HG03139 (cell line): ENCODE results near the gene CAMKK1.
A peak's percentile ranks its signal among the peaks of the same experiment; 100 is the strongest.

Experiments
- ATAC-seq: cut with Tn5 transposase; IDR thresholded peaks from one replicate; pipeline ENCODE4 v1.9.1; 2021; ENCODE audit not compliant: unreplicated experiment

CAMKK1 gene

DNA sequence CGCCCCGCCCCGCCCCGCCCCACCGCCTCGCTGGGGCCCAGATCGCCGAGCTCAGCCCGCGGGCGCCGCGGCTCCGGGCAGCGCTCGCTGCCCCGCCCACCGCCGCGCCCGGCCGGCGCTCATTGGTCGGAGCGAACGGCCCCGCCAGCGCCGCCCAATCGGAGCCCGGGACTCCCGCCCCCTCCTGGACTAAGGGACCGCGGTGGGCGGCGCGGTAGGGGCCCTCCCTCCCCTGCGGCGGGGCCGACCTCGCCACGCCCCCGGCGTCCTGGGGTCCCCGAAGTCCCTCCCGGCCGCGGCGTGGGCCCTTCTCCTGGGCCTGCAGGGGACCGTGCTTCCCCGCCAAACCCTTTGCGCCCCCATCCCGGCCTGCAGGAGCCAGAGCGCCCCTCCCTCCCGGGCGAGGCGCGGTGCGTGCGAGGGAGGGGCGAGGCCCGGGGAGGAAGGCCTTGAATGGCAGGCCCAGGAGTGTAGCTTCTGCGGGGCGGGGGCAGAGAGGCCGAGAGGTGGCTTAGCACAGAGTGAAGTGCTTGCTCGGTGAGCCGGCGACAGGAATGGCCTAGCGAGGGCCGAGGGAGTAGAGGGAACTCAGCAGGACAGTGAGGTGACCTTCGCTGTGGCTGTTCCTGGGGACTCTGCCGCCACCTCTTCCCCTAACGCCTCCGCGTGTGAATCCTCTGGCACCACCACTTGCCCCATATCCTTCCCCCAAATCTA, at the start of gene CAMKK1:
Gene CAMKK1 (minus strand): TSS at position 51 of the 717 bp plus-strand sequence. CDS start 7,366 bp downstream, outside the sequence.
- ATAC-seq = peak; percentile 71

DNA sequence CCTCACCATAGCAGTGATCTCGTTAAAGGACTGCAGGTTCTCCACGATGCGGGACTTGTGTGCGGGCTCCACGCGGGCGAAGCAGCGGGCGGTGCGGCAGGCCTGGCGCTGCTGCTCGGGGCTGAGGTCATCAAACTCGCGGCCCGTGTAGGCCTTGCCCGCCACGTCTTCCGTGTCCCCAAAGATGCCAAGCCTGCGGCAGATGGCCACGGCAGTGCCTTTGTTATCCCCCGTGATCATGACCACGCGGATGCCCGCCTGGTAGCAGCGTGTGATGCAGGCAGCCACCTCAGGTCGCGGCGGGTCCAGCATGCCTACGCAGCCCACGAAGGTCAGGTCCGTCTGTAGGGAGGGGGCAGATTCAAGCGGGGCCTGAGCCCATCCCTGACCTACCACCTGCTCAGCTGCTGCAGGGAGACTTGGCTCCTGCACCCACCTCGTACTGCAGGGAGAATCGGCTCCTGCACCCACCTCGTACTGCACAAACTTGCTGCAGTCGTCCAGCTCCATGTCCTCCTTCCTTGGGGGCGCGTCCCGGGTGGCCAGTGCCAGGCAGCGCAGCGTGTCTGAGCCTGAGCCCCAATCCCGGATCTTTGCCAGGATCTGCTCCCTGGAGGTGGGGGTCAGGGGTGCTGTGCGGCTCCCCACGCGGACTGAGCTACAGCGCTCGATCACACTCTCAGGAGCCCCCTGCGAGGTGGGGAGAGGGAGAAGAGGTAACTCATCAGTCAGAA, 48.3 kb upstream of the CAMKK1 start:
- no peak for ATAC-seq

DNA sequence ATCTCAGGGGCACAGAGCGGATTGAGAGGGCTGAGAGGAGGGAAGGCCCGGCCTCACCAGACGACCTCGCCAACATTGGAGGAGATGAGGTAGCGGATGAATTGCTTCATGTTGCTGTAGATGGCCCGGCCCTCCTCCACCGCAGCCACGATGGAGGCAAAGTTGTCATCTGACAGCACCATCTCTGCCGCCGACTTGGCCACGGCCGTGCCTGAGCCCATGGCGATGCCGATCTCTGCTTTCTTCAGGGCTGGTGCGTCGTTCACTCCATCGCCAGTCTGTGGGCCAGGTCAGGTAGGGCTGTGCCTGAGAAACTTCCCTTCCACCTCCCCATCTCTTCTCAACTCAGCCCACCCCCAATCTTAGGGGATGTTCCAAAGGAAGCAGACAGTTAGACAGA, 44.5 kb upstream of the CAMKK1 start:
- ATAC-seq = no peak

DNA sequence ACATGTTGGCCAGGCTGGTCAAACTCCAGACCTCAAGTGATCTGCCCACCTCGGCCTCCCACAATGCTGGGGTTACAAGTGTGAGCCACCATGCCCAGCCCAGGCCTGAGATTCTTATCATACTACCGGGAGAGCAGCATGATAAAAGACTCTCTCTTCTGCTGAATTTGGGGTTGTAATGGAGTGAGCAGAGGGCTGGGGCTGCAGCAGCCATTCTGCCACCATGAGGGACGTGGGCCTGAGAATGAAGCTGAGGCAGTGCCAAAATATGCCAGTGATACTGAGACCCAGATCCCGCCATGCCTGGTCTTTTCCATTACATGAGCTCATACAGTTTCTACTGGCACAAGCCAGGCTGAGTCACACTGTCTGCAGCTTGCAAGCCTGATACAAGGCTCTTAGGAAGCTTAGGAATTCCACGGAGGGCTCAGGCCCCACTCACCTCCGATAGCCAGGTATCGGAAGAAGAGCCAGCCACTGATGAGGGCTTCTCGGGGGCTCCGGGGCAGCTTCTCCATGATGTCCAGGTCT, 43.0 kb upstream of the CAMKK1 start:
- ATAC-seq = no peak

DNA sequence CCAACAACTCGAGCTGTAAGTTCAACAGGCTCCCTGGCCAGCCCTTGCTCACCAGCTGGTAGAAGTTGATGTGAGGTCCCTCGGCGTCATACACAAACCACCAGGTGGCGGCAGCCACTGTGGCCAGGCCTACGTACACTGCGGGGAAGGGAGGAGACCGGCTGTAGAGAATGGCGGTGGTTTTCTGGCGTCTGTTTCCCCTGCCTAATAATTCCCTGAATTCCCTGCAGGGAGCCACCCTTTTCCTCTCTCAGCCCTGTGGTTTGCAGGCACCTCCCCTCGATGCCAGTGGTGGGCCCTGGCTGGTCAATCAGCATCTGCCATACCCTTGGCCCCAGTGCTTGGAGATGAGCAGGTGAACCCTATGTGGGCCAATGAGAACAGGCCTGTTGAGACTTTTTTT, 42.3 kb upstream of the CAMKK1 start:
- no peak for ATAC-seq

DNA sequence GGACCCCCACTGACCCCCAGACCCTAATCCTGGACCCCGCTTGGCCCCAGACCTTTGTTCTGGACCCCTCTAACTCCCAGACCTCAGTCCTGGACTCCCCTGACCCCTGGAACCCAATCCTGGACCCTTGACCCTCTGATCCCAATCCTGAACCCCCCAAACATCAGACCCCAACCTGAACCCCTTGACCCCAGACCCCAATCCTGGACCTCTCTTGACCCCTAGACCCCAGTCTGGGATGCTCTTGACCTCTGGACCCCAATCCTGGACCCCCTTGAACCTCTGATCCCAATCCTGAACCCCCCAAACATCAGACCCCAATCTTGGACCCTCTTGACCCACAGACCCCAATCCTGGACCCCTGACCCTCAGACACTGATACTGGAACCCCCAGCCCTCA, 36.9 kb upstream of the CAMKK1 start:
- no peak for ATAC-seq

DNA sequence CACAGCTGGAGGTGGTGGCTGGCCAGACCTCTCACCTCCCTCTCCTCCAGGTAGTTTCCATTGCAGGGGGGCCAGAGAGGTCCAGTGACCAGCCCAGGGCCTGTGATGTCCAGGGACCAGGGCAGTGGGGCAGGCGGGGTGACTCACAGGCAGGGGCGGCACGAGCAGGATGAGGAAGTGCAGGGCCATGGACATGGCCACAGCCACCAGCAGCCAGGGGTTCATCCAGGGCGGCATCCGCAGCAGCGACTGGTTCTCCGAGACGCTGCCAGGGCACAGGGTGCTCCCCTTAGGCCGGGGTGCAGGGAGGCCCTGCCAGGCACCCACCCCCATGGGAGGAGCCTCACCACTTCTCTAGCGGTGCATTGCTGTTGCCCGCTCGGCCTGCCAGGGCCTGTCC, 36.3 kb upstream of the CAMKK1 start:
- no peak for ATAC-seq

DNA sequence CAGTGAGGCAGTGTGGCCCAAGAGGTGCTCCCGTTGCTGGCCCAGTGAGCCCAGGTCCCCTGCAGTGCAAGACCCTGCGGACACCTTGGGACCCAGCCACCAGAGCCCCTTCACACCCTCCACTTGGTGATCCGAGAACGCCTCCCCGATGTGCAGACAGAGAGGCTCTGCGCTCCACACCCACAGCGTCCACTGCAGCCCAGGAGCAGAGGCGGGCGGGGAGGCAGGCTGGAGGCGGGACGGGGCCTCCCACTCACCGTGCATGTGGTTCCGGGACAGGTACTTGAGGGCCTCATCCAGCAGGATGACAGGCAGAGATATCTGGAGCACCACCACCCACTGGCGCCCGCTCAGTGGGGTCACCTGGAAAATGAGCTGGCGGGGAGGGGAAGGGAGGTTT, 35.6 kb upstream of the CAMKK1 start:
- ATAC-seq = no peak

DNA sequence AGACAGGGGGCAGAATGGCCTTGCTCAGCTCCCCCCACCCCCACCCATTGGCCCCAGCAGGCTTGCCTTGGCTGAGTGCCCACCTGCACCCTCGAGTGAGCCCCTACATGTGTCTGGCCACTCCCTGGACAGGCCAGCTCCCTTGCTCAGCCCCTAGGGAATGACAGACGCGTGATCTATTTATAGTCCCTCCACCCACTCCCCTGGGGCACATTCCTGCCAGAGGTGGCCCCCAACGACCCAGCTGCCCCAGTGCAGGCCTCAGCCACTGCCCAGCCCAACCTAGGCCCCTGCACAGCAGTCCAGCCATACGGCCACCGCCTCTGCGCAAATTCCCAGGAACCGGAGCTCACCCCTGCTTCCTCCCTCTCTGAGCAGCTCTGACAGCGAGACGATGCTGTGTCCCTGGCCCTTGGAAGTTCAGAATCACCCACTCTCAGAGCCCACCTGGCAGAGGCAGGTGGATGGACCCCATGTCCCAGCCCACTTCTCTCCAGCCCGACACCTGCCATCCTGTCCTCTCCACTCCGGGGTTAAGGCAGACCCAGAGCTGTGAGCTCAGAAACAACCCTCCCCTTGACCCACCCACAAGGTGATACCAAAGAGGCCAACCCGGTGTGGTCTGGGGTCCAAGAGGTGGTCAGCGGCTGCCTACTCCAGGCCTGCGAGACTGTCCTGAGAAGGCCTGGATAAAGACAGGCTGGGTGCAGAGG, 34.9 kb upstream of the CAMKK1 start:
- ATAC-seq = no peak

DNA sequence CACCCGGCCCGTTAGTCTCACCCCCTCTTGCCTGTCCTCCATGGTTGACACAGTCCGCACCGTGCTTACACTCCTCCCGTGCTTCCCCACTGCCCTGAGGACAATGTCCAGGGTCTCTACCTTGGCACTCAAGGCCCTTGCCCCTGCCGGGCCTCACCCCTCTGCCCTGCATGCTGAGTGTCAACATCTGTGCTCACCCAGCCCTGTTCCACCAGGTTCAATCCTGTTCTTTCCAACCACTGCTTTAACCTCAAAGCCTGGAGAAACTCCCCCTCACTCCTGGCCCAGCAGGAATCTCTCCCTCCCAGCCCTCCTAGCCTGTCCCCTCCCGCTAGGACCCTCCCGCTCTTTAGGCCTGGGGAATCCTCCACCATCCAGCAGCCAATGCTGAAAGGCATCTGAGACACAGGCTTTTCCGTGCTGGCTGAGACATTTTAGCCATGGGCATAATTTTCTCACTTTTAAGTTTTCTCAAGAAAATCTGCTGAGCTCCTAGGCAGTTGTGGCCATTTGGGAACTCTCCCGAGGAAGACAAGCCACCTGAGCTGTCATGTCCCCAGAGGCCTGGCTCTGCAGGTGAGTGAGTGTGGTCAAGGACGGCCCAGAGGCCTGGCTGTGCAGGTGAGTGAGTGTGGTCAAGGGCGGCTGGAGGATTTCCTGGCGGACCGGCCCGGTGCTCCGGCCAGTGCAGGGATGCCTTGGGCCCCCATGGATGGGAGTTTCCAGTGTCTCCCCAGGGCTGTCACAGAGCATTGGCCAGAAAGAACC, 34.2 kb upstream of the CAMKK1 start:
- no peak for ATAC-seq

DNA sequence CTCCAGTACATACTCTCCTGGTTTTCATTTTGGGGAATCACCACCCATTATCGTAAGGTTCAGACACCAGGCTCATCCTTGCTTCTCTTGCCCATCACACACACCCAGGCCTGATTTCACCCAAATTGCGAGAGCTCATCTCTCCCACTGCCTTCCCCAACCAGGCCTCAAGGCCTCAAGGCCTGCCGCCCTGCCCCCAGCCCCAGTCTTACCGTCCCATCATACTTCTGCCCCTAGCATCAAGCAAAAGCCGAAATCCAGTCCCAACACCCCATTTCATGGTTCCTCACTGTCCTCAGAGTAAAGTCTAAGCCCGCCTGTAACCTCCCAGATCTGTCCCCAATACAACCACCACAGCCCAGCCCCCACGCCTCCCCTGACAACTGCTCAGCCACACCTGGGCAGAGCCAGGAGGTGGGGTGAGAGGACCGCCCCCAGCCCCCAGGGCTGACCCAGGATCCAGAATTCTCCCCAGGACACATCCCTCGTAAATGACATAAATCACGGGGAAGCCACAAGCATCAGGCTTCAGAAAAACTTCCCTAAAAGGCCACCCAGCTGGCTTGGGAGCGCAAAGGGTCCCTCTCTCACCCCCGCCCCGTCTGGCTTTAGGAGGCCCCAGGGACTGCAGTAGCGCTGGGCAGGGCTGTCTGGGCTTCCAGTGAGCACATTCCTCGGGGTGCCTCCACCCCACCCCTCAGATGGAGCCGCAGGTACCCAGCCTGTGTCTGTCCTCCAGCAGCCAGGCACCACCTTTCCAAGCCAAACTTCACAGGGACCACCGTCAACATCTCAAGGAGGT, 33.0 kb upstream of the CAMKK1 start:
- no peak for ATAC-seq

DNA sequence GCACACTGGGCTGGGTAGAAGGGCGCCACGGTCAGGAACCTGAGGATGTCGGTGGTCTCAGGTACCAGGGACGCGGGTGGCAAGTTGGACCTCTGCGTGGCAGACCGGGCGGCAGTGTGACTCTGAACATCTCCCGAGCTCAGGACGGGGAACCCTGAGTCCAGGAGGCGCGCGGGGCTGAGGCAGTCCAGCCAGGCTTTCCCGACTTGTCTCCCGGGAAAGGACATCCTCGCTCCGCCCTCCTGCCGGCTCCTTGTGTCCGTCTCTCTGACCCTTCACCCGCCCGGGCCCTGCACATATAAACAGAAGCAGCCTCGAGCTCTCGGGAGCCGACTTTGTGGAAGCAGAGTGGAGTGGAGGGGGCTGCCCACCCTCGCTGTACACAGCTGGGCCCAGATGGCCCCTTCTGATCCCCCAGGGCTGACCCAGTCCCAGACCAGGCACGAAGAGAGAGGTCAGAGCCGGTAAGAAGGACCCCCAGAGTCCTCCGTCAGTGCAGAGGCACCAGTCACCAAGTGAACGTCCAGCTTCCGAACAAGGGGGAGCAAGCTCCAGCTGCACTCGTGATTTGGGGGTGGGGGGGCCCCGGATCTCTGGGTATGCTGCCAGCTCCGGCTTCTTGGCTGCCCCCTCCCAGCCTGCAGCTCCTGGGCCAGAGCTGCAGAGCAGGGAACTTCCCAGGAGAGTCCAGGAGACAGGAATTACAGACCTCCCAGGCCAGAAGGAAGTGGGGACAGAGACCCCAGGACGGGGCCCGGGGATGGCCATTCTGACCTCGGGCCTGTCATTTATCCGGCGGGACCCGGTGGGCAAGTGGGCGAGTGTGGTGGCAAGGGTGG, 31.9 kb upstream of the CAMKK1 start:
- ATAC-seq = no peak

DNA sequence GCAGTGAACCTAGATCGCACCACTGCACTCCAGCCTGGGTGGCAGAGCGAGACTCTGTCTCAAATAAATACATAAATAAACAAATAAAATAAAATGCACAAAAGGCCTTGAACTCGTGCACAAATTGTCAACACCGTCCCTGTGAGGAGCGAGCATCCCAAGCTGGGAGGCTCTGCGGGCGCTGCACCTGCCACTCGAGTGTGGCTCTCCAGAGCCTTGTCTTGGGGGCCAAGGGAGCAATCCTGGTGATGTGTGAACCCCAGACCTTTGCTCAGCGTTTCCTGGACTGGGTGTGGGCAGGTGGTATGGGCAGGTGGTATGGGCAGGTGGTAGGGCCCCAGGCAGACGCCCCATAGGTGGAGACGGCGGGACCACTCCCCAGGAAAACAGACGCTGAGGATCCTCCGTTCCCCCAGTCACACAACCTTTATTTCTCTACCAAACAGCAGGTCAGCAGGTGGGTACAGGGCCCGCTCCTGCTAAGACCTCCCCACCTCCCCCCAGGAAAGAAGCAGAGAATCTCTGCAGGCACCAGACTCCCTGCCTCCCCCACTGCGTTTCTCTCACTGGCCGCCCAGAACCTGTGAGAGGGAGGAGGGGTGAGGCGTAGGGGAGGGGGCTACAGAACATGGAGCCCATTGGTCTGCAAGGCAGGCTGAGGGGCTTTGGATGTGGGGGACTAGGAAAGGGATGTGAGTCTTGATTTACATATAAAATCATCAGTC, 30.8 kb upstream of the CAMKK1 start:
- no peak for ATAC-seq

DNA sequence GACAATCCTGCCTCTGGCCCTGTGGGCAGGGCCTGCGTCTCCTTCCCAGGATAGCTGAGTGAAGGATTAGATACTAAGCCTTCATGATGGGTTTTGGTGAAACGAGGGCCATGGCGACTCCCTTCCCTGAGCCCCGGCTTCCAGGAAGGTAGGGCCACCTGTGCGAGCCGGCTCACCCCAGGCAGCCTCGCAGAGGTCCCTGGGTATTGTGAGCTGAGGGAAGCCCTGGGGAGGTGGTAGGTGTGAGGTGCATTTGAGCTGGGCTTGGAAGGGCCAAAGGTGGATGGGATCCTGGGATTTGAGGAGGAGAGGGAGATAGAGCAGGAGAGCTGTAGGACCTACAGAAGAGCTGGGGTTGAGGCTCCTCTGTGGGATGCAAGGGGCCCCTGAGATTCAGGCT, 29.9 kb upstream of the CAMKK1 start:
- no peak for ATAC-seq

DNA sequence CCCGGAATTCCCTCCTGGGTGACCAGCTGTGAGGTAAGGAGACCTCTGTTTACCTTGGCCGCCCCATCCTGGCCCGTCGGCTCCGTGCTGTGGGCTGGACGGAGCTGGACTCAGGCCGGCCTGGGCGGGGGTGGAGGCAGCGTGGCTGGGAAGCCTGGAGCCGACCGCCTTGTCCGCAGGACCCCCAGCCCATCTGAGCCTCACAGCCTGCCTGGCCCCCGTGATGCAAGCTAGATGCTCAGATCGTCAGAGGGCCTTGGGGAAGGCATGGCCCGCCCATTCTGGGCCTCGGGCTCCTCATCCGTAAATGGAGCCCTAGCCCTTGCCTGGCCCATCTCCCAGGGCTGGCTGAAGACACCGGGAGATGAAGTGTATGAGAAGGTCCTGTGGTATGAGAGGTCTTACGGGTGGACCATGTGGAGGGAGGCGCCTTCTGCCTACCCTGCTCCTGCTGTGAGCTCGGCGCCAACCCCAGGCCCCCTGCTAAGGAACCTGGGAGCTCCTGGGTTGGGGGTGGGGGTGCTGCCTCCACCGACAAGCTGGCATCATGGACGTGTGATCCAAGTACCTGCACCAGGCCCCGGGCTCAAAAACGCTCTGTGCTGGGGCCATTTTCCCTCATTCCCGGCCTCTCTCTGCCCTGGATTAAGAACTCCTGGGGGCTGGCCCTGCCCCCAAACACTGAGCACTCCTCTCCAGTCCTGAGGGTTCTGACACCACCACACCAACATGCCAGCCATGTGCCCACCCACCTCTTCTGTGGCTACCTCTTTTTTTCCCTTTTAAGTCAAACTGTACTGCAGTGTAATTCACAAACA, 28.9 kb upstream of the CAMKK1 start:
- ATAC-seq = no peak

DNA sequence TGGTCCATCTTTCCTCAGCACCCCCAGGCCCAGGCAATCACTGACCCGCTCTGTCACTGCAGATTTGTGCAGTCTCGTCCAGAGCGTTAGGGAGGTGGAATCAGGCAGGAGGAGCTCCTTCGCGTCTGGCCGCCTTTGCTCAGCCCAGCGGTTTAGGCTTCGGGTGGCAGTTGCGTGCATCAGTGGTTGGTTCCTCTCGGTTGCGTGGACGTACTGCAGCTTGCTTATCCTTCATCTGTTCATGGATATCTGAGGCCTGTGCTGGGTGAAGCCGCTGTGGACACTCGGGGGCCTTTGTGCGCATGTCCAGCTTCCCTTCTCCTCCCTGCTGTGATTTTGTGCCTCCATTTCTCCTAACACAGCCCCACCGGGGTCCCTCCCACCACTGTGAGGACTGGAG, 28.2 kb upstream of the CAMKK1 start:
- ATAC-seq = no peak

DNA sequence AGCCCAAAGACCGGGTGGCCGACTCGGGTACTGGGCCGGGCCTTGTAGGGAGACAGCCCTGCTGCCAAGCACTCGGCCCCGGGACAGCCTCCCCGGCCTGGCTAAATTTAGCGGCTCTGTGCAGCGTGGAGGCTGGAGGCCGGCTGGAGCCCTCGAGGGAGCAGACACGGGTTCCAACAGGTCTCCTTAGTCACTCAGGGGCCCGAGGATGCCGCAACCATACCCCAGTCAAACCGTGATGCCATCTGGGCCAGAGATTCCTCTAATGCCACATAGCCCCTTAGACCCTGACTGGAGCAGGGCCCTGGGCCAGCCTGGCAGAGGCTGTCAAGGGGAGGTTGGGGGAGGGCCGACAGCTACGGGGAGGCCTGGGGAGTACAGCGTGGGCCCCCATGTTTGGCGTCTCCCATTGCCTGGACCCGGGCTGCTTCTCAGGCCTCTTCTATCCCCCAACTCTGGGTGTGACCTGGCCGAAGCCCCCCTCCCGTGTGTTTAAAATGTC, 26.3 kb upstream of the CAMKK1 start:
- ATAC-seq = no peak
